HG02798 (cell line): Measurements from ENCODE around the gene FRMD7.
"Not testable (repeated sequence)": the region's sequence is repeated elsewhere in the genome, so short reads cannot be mapped to it uniquely, and the experiment has no call there.

Experiments
- ATAC-seq: cut with Tn5 transposase; IDR thresholded peaks from one replicate; pipeline ENCODE4 v1.9.1; 2021; ENCODE audit warnings: mild to moderate bottlenecking; ENCODE audit not compliant: unreplicated experiment, poor library complexity

FRMD7 gene

DNA sequence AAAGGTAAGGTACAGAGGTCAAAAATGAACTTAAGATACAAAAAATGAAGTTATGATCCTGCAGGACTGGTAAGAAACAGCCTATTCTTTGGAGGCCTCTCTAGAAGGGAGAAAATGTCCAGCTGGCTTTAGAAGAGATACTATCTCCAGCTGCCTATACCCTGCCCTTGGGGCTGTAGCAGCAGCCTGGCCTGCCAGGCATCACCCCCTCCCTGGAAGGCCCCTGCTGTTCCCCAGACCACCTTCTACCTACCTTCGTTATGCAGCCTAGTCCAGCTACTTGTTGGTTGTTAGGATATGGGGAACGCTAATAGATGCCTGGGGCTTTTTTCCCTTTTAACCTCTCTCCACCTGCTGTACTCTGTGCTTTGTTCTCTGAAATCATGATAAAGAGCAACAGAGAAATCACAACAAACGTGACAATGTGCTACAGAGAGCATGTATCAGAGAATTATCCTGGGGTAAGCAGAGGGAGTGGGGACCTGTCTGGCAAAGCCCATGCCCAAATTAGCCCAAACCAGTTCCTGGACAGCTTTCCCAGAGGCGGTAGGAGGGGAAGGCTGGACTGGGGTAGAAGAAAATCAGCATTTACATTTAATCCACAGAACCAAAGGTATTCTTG is 34.5 kb downstream of the FRMD7 start:
- ATAC-seq: no peak

DNA sequence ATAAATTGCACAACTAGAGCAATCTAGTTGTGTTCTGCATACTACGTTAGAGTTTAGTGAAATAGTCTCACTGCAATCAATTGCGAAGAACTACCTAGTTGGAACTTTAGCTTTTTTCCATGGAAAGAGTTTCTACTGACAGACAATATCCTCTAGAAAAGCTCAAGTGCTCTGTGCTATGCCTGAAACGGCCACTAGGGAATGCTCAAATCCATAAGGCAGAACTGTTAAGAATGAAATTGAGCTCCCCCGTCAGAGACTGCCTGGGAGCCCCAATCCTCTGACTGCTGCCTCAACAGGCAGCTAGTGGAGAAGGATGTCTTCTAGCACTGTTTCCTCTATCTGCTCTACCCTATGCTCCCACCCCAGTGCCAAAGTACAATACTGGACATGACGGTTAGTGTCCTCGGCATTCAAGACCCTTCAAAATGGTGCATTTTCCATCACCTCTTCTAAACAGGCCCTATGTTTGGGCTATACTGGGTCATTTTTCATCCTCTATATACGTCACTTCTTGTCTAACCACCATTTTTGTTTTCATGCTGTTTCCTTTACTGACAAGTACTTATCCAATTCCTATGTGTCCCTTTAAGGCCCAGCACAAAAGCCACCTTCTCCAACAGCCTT is 35.3 kb downstream of the FRMD7 start:
- ATAC-seq: peak; percentile 87

DNA sequence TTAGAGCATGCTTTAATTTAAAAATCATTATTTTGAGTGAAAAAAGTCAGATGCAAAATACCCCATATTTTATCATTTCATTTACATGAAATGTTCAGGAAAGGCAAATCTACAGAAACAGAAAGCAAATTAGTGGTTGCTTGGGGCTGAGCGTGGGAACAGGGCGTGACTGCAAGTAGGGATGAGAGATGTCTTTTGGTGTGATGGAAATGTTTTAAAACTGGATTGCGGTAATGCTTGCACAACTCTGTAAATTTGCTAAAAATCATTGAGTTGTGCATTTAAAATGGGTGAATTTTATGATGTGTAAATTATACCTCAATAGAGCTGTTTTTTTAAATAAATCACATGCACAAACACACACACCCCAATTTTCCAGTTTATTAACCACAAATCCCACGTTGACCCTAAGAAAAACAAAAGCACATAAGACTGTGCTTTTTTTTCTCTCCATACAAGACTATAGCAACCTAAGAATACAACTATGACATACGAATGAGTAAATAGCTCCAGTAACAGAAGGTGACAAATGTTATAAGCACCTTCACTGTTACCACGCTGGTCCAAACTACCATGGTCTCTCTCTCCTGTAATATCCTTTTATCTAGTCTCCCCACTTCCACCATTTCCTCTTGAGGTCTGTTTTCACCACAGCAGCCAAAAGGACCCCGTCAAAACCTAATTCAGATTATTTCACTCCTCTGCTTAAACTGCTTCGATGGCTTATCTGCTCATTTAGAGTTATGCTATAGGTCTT is 37.2 kb downstream of the FRMD7 start:
- no peak for ATAC-seq

DNA sequence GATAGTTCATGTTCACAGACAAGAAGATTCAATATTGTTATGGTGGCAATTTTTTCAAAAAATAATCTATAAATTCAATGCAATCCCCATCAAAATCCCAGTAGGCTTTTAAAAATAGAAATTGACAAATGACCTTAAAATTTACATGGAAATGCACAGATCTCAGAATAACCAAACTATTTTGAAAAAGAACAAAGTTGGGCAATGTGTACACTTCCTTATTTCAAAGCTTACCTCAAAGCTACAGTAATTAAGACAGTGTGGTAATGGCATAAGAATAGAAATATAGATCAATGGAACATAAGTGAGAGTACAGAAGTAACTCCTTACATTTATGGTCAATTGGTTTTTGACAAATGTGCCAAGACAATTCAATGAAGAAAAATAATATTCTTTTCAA is 39.0 kb downstream of the FRMD7 start:
- ATAC-seq: no peak

DNA sequence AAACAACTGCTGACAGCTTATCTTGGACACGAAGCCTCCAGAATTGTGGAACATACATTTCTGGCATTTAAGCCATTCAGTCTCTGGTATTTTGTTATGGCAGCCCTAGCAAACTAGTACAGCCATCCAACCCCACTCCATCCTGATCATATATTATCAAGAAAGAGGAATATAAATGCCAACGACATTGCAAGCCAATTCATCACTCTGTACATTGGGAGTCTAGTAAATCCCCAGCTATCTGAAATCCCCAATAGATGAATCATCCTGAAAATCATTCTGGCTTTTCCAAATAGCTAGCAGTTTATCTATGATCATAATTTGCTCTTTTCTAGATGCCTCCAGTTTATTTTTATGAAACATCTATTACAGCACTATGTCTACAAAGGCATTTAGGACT is 41.1 kb downstream of the FRMD7 start:
- no peak for ATAC-seq

- no peak for ATAC-seq
Measured at GRCh38 chrX:132085786-132086185, 42.0 kb downstream of the FRMD7 start.

DNA sequence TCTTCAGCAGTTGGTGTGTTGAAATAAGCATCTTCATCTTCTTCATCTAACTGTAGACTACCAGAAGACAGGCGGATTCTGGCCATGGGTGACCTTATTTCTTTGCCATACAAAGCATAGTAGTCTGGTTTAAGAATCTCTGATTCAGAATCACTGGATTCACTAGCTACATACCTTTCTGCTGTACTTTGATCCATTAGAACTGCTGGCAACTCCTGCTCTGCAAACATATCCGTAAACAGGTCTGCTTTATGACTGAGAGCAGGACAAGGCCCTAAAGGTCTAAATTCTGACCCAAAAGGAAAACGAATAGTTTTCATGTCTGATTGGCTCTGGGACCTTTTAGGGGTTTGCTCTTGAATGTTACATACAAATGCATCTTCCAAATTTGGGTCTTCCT is 49.9 kb downstream of the FRMD7 start:
- ATAC-seq: no peak

DNA sequence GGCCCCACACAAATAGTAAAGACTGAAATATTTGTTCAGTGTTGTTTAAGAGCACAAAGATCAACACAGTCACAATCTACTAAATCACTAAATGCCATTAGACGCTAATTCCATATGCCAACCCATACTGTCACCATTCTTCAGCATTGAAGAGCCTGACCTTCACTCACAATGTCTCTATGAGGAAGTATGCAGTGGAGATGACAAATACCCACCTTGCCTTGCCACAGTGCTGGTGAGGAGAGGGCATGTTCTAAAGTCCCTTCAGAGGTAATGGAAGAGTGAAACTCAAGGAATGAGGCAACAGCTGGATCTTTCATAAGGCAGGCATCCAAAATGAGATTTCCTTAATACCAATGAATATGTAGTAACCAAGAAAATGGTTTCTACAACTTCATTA is 50.4 kb downstream of the FRMD7 start:
- ATAC-seq: no peak

DNA sequence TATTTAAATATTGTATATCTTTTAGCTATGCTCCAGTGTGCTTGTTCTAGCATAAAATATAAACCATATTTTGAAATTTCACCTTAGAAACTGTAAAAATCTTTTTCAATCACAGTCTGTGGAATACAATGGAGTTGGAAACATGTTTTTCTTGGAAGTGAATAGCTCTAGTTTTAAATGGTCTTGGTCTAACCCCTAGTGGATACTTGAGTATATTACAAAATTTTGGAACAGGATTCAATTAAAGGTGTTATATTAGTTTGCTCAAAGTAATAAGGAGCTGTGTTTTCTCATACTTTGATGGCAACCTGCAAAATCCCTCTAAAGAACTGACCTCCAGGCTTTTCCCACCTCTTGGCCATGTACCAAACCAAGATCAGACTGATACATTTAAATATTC is 56.6 kb downstream of the FRMD7 start:
- ATAC-seq: no peak

DNA sequence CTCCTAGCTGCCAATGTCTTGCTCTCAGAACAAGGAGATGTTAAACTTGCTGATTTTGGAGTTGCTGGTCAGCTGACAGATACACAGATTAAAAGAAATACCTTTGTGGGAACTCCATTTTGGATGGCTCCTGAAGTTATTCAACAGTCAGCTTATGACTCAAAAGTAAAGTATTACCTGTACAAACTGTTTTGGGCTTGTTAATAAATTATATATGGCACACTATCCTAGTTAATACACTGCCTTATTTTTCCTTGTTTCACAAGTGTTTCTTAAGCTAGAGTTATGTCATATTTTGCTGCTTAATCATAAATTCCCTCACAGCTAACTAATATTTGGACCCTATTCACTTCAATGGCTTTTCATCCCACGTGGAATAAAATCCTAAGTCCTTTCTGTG is 59.4 kb downstream of the FRMD7 start:
- ATAC-seq: no peak

- no peak for ATAC-seq
Measured at GRCh38 chrX:132063862-132064261, 64.0 kb downstream of the FRMD7 start.

- ATAC-seq: no peak
Measured at GRCh38 chrX:132063334-132063733, 64.5 kb downstream of the FRMD7 start.

DNA sequence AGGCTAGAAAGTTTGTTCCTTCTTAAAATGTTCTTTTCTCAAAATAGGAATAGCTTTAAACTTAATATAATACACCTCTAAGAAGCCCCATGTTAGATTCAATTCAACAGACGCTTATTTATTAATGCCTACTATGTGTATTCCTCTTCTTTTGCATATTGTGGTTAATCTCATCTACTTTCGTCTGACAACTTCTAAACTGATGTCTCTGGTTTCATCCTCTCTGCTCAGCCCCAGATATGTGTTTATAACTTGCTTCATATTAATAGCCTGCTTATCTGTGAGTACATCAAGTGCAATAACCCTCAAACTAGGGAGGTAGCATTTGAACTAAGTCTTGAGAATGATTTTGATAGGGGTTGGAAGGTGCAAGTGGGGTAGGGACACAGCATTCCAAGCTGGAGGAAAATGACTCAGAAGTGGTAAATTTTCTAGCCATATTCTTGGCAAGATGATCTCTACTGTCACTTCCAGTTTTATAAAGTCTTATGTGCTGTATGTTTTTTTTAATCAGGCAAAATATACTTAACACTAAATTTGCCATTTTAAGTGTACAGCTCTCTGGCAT is 67.8 kb downstream of the FRMD7 start:
- ATAC-seq: peak; percentile 67

DNA sequence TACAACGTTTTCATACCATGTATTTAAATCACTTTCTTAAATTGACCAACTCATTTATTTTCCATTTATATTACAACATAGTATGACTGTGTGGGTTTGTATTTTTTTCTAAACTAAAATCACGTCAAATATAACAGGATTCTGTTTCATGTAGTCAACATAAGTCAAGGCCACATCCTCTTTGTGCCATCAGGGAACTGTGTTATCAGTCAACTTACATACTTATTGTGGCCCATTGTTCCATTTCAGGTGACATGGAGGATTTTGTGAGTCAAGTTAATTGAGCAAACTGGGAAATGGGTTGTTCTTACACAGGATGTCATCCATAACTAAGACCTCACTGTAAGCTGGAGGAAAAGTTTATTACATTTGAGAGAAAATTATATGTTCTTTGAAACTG is 68.8 kb downstream of the FRMD7 start:
- no peak for ATAC-seq

DNA sequence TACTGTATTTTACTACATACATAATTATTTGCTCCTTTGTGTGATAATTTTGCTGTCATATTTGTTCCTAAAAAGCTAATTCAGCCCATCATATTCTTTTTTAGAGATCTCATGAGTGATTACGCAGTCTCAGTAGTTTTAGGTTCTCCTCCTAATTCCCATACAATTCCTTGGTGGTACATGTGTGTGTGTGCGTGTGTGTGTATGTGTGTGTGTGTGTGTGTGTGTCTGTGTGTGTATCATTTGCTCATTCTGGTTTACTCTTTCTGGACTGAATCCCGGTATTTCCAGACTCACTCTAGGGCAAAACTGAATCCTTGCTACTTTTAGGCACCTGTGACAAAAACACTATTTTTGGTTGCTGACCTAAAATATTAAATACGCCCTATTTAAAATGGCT is 69.8 kb downstream of the FRMD7 start:
- ATAC-seq: no peak

GRCh38 chrX:132051778-132052177 is 76.0 kb downstream of the FRMD7 start:
- not testable (repeated sequence) for ATAC-seq

- ATAC-seq: no peak
Measured at GRCh38 chrX:132046533-132046932, 81.3 kb downstream of the FRMD7 start.

DNA sequence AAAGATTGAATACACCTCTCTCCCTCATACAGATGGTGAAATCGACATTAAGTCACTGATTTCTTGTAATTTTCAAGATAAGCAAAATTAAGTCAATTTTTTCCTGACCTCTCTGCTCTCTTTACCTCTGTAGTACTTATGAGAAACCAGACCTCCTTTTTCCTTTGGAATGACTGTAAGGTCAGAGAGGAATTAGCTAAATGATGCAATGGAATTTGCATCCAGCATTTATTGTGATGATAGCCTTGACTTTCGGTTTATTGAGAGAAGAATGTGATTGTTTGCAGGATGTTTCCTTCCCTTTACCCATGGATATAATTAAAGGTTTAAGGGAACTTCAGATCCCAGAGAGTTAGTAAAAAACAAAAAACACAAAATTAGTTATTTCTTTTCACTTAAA is 82.4 kb downstream of the FRMD7 start:
- no peak for ATAC-seq

DNA sequence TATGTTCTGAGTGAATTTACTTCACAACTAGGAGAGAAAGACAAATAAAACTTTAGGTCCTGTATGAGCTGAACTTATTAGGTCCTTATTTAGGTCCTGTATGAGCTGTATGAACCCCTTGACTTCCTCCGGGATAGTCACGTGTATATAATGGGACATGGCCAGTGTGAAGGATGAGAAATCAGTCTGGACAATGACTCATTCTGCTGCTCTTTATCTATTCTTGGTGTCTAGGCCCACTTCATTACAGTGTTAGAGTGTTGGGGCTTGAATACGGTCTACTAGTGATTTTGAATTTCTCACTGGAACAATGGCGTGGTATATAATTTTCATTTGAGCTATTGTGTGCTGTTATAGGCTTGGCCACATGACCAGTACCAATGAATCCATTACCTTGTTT is 82.9 kb downstream of the FRMD7 start:
- no peak for ATAC-seq

DNA sequence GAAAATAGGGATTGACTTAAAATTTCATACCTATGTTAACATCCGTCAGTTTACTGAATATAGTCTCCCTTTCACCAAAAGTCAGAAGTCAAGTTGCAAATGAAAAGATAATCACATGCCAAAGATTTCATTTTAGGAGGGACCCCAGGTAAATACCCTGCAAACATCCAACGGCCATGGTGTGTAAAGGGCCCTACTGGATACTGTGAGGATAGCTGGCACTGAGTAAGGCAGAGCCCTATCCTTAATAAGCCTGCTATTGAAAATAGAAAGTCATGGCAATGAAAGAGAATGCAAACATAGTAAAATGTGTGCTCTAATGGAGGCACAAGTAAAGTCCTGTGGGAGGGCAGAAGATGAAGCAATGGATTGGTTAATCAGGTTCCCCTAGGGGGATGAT is 83.8 kb downstream of the FRMD7 start:
- no peak for ATAC-seq

GRCh38 chrX:132041015-132041414 is 86.8 kb downstream of the FRMD7 start:
- no peak for ATAC-seq
